Lower lobe of right lung (tissue), 2 donors: ENCODE data around the gene SLC6A7. TPM values are rescaled to one million over a fixed set of nuclear protein-coding genes. Genes with fewer than 3 reads are reported as not detected.

Experiments used
- ATAC-seq, 2 donors: fragments of 200-7000 bp; cut with Tn5 transposase; one replicate each; pipeline ENCODE4 v1.9.1; 2020 to 2022; ENCODE audit warnings: mild to moderate bottlenecking in 2 of 2, moderate library complexity in 2 of 2
- DNase-seq: peaks from one replicate; pipeline ENCODE4 v3.0.0-alpha.2; 2020
- H3K27ac ChIP-seq: fragments of 200-600 bp; one replicate; pipeline ENCODE4 v1.8.0; 2022
- H3K27me3 ChIP-seq: fragments of 200-600 bp; one replicate; pipeline ENCODE4 v1.8.0; 2022; ENCODE audit warnings: low read depth
- H3K36me3 ChIP-seq: fragments of 200-600 bp; one replicate; pipeline ENCODE4 v1.8.0; 2022; ENCODE audit warnings: mild to moderate bottlenecking
- H3K4me1 ChIP-seq: fragments of 200-600 bp; one replicate; pipeline ENCODE4 v1.8.0; 2022
- H3K4me3 ChIP-seq: fragments of 200-600 bp; one replicate; pipeline ENCODE4 v1.8.0; 2022; ENCODE audit warnings: mild to moderate bottlenecking
- H3K9me3 ChIP-seq: fragments of 200-600 bp; one replicate; pipeline ENCODE4 v1.8.0; 2022
- intact Hi-C: fragments of 100-400 bp; cut with DNase I; formaldehyde crosslinking; loops from one replicate; pipeline ENCODE4 v1.11.0; 2022
- total RNA-seq: library from RNA; stranded (reverse); fragmentation: NEBNext Ultra II Directional; extraction: Animal tissue kit (Norgen Biotek cat#: 25700); gene quantifications from one replicate; pipeline ENCODE4 v1.2.1, GENCODE V29; 2021
- TF ChIP-seq, protein P1 (sequence below): fragments of 200-600 bp; IDR thresholded peaks from one replicate; pipeline ENCODE4 v1.8.0; 2022; ENCODE audit warnings: antibody characterized with exemption, mild to moderate bottlenecking
- donor health status: DM: no; HTN: yes; CAD: no; lungs with severe emphysema.

Gene SLC6A7
- total RNA-seq, 1 donor from 2014 or later, result not detected

DNA sequence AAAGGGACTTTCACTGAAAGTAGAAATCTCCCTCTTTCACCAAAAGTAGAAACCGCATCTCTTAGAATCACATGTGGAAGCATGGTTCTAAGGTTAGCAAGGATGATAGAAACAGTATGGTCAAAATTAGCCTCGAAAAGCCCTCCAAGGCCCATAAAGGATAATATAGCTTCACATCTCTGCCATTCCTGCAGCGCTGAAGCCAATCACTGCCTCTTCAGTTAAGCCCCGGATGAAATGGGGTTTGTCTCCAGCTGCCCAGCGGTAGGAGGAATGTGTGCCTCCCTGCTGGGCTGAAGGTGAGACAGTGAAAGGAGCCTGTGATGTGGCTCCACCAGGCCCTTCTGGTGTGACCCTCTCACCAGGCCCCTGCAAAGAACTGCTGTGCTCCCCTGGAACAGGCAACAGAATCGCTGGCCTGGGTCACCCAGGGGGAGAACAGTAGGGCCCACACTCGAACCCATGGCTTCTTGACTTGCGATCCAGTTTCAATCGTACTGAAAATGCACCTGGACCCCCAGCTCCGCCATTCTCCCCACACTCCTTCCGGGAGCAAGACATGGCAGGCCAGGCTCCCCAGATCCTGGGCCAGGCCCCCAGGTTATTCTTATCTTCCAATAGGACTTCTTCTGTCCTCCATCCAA lies 52.5 kb downstream of the SLC6A7 start:
- Histone ChIP-seq H3K4me1 (peaks cover 7% of the 10 kb centered on the region), H3K9me3 (no peaks in the 10 kb centered on the region), H3K27ac (no peak overlapping the region), H3K36me3 (no peaks in the 10 kb centered on the region), H3K4me3 (no peak overlapping the region), H3K27me3 (no peaks in the 10 kb centered on the region)
- ATAC-seq (no peak), DNase-seq (no peak)
- TF ChIP-seq, protein P1, sequence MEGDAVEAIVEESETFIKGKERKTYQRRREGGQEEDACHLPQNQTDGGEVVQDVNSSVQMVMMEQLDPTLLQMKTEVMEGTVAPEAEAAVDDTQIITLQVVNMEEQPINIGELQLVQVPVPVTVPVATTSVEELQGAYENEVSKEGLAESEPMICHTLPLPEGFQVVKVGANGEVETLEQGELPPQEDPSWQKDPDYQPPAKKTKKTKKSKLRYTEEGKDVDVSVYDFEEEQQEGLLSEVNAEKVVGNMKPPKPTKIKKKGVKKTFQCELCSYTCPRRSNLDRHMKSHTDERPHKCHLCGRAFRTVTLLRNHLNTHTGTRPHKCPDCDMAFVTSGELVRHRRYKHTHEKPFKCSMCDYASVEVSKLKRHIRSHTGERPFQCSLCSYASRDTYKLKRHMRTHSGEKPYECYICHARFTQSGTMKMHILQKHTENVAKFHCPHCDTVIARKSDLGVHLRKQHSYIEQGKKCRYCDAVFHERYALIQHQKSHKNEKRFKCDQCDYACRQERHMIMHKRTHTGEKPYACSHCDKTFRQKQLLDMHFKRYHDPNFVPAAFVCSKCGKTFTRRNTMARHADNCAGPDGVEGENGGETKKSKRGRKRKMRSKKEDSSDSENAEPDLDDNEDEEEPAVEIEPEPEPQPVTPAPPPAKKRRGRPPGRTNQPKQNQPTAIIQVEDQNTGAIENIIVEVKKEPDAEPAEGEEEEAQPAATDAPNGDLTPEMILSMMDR, result no peak
- intact Hi-C loops, result no loop called here

GRCh38 chr5:150243590-150243989 lies 53.7 kb downstream of the SLC6A7 start:
- Histone ChIP-seq H3K4me3 (no peak overlapping the region), H3K27ac (no peak overlapping the region), H3K27me3 (no peaks in the 10 kb centered on the region), H3K4me1 (peaks cover 7% of the 10 kb centered on the region), H3K36me3 (no peaks in the 10 kb centered on the region), H3K9me3 (no peaks in the 10 kb centered on the region)
- intact Hi-C loops, result no loop called here
- TF ChIP-seq, protein P1, result no peak
- DNase-seq (no peak), ATAC-seq (no peak)

DNA sequence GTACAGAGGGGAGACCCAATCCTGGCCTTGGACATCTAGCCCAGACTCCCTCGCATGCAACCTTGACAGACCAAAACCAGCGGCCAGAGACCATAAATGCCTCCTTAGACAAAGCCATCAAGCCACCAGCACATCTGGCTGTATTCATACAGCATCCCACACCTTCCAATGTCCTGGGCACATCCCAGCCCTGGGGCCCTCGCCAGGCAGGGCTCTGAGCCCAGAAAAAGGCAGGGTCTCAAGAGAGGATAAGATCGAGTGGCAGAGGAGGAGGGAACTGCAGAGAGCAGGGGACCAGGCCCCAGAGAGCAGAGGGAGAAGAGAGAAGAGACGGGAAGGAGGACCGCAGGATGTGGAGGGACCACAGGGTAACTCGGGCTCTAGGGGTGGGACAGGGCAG lies 54.3 kb downstream of the SLC6A7 start:
- intact Hi-C loops, result no loop called here
- DNase-seq, result no peak
- TF ChIP-seq, protein P1, result no peak

DNA sequence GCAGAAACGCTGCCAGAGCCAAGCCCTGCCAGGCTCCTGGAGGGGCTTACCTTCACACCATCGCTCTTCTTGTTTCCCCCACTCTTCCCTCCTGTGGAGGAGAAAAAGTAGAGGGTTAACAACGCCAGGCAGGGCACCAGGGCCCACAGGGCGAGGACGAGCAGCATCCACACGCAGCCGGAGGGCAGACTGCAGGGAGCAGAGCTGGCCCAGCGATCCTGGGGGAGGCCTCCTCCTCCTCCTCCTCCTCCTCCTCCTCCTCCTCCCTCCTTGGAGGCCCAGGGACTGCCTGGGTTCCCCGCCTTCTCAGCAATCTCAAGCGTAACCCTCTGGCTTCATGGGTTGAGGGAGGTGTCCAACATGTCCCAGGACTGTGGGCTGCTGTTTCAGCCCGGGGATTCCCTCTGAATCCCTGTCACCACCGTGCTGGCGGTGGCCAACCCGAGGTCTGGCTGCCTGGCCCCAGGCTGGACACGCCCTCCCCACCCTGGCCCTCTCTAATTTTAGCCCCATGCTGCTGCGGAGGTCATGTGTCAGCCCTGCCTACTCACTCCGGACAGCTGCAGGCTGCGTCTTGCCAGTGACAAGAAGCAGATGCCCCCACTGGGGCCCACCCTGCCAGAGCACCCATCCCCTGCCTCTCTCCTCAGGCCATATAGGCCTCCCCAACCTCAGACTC lies 55.4 kb downstream of the SLC6A7 start:
- H3K4me3 ChIP-seq, result no peak overlapping the region
- no peaks in the 10 kb centered on the region for H3K9me3 ChIP-seq
- intact Hi-C loops, result no loop called here
- no peaks in the 10 kb centered on the region for H3K27me3 ChIP-seq
- ATAC-seq (peak; percentile 53 to 55), DNase-seq (no peak)
- H3K36me3 ChIP-seq, result no peaks in the 10 kb centered on the region
- peaks cover 7% of the 10 kb centered on the region for H3K4me1 ChIP-seq
- H3K27ac ChIP-seq, result no peak overlapping the region
- TF ChIP-seq, protein P1, result no peak

More for the DNA sequence above, 54.3 kb downstream of the SLC6A7 start:
- no peak overlapping the region for H3K4me3 ChIP-seq
- no peaks in the 10 kb centered on the region for H3K27me3 ChIP-seq
- no peaks in the 10 kb centered on the region for H3K36me3 ChIP-seq
- ATAC-seq, result no peak
- peaks cover 7% of the 10 kb centered on the region for H3K4me1 ChIP-seq
- no peak overlapping the region for H3K27ac ChIP-seq
- H3K9me3 ChIP-seq, result no peaks in the 10 kb centered on the region

- Histone ChIP-seq H3K4me1 (peaks cover 7% of the 10 kb centered on the region), H3K9me3 (no peaks in the 10 kb centered on the region), H3K36me3 (no peaks in the 10 kb centered on the region), H3K4me3 (no peak overlapping the region), H3K27ac (no peak overlapping the region), H3K27me3 (no peaks in the 10 kb centered on the region)
- intact Hi-C loops, result no loop called here
- ATAC-seq, result peak in 1 of 2 donors; percentile 3
- TF ChIP-seq, protein P1, result no peak
- DNase-seq, result no peak
Observed at GRCh38 chr5:150245808-150246207, 55.9 kb downstream of the SLC6A7 start.
